ENCODE results near the gene ARAP1.

DNA sequence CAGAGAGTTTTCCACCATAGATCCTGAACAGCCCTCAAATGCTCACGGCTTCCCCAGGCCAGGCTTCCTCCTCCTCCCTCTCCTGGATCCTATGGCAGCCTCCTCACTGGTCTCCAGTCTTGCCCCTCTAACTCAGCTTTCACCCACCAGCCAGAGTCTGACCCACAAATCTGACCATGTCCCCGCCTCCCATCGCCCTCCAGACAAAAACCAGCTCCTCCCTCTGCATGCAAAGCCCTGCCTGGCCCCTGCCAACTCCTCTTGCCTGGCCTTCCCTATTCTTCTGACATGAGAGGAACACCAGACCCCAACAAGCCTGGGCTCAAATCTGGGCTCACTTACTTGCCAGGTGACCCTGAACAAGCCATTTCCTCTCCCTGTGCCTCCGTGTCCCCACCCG lies 45.6 kb downstream of the ARAP1 start:
- TF ChIP-seq, protein P1, sequence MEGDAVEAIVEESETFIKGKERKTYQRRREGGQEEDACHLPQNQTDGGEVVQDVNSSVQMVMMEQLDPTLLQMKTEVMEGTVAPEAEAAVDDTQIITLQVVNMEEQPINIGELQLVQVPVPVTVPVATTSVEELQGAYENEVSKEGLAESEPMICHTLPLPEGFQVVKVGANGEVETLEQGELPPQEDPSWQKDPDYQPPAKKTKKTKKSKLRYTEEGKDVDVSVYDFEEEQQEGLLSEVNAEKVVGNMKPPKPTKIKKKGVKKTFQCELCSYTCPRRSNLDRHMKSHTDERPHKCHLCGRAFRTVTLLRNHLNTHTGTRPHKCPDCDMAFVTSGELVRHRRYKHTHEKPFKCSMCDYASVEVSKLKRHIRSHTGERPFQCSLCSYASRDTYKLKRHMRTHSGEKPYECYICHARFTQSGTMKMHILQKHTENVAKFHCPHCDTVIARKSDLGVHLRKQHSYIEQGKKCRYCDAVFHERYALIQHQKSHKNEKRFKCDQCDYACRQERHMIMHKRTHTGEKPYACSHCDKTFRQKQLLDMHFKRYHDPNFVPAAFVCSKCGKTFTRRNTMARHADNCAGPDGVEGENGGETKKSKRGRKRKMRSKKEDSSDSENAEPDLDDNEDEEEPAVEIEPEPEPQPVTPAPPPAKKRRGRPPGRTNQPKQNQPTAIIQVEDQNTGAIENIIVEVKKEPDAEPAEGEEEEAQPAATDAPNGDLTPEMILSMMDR (conservative IDR thresholded peaks at IDR 0.05; ENCODE audit: low read depth, low read length): no peak
- TF ChIP-seq EZH2 (IDR thresholded peaks at IDR 0.05; ENCODE audit: low read length, unreplicated experiment) (no peak), EZH2phosphoT487 (IDR thresholded peaks at IDR 0.05; ENCODE audit: borderline replicate concordance, low read length) (no peak)

Measured in PC-3 (cell line).